Measurements from ENCODE around the gene UBE3D. TPM values are rescaled to one million over a fixed set of nuclear protein-coding genes. Genes with fewer than 3 reads are reported as not detected.
"Not testable (repeated sequence)": the region's sequence is repeated elsewhere in the genome, so short reads cannot be mapped to it uniquely, and the experiment has no call there.

UBE3D gene
- total and polyA plus RNA-seq, 2 experiments from 2014 or later, result 17.5 to 31.4 TPM

DNA sequence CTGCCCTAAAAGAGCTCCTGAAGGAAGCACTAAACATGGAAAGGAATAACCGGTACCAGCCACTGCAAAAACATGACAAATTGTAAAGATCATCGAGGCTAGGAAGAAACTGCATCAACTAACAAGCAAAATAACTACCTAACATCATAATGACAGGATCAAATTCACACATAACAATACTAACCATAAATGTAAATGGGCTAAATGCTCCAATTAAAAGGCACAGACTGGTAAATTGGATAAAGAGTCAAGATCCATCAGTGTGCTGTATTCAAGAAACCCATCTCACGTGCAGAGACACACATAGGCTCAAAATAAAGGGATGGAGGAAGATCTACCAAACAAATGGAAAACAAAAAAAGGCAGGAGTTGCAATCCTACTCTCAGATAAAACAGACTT lies 212.7 kb downstream of the UBE3D start:
- H4K20me1 ChIP-seq (replicated peaks; ENCODE audit: insufficient read depth); H3K4me2 ChIP-seq; H3K27me3 Mint-ChIP-seq (ENCODE audit: insufficient read depth, low read depth, poor library complexity); ATAC-seq; H3K27me3 ChIP-seq (ENCODE audit: insufficient read depth); H2AFZ ChIP-seq; H3K36me3 ChIP-seq (ENCODE audit: insufficient read depth); H3K4me1 Mint-ChIP-seq; H3K36me3 Mint-ChIP-seq (ENCODE audit: low read depth); DNase-seq (ENCODE audit: low spot score); H3K27ac Mint-ChIP-seq; H3K27ac ChIP-seq (ENCODE audit: low read depth); H3K9me2 ChIP-seq (ENCODE audit: insufficient read depth); H3K4me3 ChIP-seq; H3K9me3 Mint-ChIP-seq; H3F3A ChIP-seq (replicated peaks; ENCODE audit: low read depth); H3K4me1 ChIP-seq (ENCODE audit: insufficient read depth); H3K4me3 Mint-ChIP-seq; H3K79me2 ChIP-seq (replicated peaks; ENCODE audit: insufficient read depth): not testable (repeated sequence)

DNA sequence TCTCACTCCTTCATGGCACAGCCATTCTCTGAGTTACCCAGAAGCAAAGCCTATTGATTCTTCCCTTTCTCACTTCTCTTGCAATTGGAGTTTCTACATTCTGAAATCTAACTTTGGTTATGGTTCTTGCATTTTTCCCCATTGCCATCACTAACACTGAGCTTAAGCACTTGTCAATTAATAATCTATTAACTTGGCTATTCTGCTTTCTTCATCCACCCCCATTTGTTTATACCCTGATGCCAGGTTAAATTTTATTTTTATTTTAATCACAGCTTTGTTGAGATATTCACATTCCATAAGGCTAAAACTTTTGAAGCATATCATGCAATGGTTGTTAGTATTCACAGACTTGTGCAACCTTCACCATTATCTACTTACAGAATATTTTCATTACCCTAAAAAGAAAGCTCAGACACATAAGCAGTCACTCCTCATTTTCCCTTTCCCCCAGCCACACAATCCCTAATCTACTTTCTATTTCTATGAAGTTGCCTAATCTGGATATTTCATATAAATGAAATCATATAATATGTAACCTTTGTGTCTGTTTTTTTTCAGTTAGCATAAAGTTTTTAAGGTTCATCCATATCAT lies 222.3 kb downstream of the UBE3D start:
- DNase-seq (ENCODE audit: low spot score), result no peak
- Histone ChIP-seq H4K20me1 (replicated peaks; ENCODE audit: insufficient read depth) (no peaks in the 10 kb centered on the region), H3K4me1 (ENCODE audit: insufficient read depth) (no peaks in the 10 kb centered on the region), H3F3A (replicated peaks; ENCODE audit: low read depth) (no peaks in the 10 kb centered on the region), H3K9me2 (ENCODE audit: insufficient read depth) (peaks cover under 1% of the 10 kb centered on the region; the same call in 1 of the 2 replicates), H2AFZ (no peak overlapping the region), H3K27me3 (ENCODE audit: insufficient read depth) (no peaks in the 10 kb centered on the region), H3K27ac (ENCODE audit: low read depth) (no peak overlapping the region), H3K36me3 (ENCODE audit: insufficient read depth) (no peaks in the 10 kb centered on the region), H3K79me2 (replicated peaks; ENCODE audit: insufficient read depth) (no peaks in the 10 kb centered on the region), H3K4me2 (no peak overlapping the region), H3K4me3 (no peak overlapping the region)
- Mint-ChIP-seq H3K27me3 (ENCODE audit: insufficient read depth, low read depth, poor library complexity) (no peaks in the 10 kb centered on the region), H3K4me3 (no peak overlapping the region), H3K36me3 (ENCODE audit: low read depth) (no peaks in the 10 kb centered on the region), H3K27ac (no peak overlapping the region), H3K9me3 (no peaks in the 10 kb centered on the region), H3K4me1 (no peaks in the 10 kb centered on the region)
- ATAC-seq, result no peak
- TF ChIP-seq JUNB (IDR thresholded peaks at IDR 0.05; ENCODE audit: unreplicated experiment) (no peak), EZH2phosphoT487 (IDR thresholded peaks at IDR 0.05; ENCODE audit: unreplicated experiment) (no peak), NANOG (IDR thresholded peaks at IDR 0.05; ENCODE audit: borderline replicate concordance) (no peak), STAT1 (IDR thresholded peaks at IDR 0.05; ENCODE audit: unreplicated experiment) (no peak), CREB1 (CRISPR knock-in tag; IDR thresholded peaks at IDR 0.05; ENCODE audit: low read depth) (no peak), ZNF331 (CRISPR knock-in tag; IDR thresholded peaks at IDR 0.05; ENCODE audit: low read depth) (no peak)
- TF ChIP-seq, protein P1, sequence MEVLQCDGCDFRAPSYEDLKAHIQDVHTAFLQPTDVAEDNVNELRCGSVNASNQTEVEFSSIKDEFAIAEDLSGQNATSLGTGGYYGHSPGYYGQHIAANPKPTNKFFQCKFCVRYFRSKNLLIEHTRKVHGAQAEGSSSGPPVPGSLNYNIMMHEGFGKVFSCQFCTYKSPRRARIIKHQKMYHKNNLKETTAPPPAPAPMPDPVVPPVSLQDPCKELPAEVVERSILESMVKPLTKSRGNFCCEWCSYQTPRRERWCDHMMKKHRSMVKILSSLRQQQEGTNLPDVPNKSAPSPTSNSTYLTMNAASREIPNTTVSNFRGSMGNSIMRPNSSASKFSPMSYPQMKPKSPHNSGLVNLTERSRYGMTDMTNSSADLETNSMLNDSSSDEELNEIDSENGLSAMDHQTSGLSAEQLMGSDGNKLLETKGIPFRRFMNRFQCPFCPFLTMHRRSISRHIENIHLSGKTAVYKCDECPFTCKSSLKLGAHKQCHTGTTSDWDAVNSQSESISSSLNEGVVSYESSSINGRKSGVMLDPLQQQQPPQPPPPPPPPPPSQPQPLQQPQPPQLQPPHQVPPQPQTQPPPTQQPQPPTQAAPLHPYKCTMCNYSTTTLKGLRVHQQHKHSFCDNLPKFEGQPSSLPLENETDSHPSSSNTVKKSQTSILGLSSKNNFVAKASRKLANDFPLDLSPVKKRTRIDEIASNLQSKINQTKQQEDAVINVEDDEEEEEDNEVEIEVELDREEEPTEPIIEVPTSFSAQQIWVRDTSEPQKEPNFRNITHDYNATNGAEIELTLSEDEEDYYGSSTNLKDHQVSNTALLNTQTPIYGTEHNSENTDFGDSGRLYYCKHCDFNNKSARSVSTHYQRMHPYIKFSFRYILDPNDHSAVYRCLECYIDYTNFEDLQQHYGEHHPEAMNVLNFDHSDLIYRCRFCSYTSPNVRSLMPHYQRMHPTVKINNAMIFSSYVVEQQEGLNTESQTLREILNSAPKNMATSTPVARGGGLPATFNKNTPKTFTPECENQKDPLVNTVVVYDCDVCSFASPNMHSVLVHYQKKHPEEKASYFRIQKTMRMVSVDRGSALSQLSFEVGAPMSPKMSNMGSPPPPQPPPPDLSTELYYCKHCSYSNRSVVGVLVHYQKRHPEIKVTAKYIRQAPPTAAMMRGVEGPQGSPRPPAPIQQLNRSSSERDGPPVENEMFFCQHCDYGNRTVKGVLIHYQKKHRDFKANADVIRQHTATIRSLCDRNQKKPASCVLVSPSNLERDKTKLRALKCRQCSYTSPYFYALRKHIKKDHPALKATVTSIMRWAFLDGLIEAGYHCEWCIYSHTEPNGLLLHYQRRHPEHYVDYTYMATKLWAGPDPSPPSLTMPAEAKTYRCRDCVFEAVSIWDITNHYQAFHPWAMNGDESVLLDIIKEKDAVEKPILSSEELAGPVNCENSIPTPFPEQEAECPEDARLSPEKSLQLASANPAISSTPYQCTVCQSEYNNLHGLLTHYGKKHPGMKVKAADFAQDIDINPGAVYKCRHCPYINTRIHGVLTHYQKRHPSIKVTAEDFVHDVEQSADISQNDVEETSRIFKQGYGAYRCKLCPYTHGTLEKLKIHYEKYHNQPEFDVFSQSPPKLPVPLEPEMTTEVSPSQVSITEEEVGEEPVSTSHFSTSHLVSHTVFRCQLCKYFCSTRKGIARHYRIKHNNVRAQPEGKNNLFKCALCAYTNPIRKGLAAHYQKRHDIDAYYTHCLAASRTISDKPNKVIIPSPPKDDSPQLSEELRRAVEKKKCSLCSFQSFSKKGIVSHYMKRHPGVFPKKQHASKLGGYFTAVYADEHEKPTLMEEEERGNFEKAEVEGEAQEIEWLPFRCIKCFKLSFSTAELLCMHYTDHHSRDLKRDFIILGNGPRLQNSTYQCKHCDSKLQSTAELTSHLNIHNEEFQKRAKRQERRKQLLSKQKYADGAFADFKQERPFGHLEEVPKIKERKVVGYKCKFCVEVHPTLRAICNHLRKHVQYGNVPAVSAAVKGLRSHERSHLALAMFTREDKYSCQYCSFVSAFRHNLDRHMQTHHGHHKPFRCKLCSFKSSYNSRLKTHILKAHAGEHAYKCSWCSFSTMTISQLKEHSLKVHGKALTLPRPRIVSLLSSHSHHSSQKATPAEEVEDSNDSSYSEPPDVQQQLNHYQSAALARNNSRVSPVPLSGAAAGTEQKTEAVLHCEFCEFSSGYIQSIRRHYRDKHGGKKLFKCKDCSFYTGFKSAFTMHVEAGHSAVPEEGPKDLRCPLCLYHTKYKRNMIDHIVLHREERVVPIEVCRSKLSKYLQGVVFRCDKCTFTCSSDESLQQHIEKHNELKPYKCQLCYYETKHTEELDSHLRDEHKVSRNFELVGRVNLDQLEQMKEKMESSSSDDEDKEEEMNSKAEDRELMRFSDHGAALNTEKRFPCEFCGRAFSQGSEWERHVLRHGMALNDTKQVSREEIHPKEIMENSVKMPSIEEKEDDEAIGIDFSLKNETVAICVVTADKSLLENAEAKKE (CRISPR knock-in tag; IDR thresholded peaks at IDR 0.05), result no peak
- TF ChIP-seq, protein P2, sequence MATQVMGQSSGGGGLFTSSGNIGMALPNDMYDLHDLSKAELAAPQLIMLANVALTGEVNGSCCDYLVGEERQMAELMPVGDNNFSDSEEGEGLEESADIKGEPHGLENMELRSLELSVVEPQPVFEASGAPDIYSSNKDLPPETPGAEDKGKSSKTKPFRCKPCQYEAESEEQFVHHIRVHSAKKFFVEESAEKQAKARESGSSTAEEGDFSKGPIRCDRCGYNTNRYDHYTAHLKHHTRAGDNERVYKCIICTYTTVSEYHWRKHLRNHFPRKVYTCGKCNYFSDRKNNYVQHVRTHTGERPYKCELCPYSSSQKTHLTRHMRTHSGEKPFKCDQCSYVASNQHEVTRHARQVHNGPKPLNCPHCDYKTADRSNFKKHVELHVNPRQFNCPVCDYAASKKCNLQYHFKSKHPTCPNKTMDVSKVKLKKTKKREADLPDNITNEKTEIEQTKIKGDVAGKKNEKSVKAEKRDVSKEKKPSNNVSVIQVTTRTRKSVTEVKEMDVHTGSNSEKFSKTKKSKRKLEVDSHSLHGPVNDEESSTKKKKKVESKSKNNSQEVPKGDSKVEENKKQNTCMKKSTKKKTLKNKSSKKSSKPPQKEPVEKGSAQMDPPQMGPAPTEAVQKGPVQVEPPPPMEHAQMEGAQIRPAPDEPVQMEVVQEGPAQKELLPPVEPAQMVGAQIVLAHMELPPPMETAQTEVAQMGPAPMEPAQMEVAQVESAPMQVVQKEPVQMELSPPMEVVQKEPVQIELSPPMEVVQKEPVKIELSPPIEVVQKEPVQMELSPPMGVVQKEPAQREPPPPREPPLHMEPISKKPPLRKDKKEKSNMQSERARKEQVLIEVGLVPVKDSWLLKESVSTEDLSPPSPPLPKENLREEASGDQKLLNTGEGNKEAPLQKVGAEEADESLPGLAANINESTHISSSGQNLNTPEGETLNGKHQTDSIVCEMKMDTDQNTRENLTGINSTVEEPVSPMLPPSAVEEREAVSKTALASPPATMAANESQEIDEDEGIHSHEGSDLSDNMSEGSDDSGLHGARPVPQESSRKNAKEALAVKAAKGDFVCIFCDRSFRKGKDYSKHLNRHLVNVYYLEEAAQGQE (IDR thresholded peaks at IDR 0.05; ENCODE audit: unreplicated experiment), result no peak
- TF ChIP-seq, protein P3, sequence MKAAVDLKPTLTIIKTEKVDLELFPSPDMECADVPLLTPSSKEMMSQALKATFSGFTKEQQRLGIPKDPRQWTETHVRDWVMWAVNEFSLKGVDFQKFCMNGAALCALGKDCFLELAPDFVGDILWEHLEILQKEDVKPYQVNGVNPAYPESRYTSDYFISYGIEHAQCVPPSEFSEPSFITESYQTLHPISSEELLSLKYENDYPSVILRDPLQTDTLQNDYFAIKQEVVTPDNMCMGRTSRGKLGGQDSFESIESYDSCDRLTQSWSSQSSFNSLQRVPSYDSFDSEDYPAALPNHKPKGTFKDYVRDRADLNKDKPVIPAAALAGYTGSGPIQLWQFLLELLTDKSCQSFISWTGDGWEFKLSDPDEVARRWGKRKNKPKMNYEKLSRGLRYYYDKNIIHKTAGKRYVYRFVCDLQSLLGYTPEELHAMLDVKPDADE (IDR thresholded peaks at IDR 0.05), result no peak
